Activated T-helper 17 cell treated with anti-CD3 and anti-CD28 coated beads, Interleukin-2, amount 50 U/mL, for 72 hours (primary cell): ENCODE measurements around the gene ARMH2. TPM values are rescaled to one million over a fixed set of nuclear protein-coding genes. Genes with fewer than 3 reads are reported as not detected.
"Not testable (repeated sequence)": the region's sequence is repeated elsewhere in the genome, so short reads cannot be mapped to it uniquely, and the experiment has no call there.

Experiments
- ATAC-seq: fragments of 150-1000 bp; cut with Tn5 transposase; replicated peaks from 2 replicates; pipeline ENCODE4 v1.10.0; 2021; ENCODE audit warnings: mild to moderate bottlenecking, moderate library complexity
- H3K27ac Mint-ChIP-seq: one replicate; pipeline ENCODE4 v1.8.0; 2022; ENCODE audit warnings: mixed read lengths
- H3K27me3 Mint-ChIP-seq: one replicate; pipeline ENCODE4 v1.8.0; 2022; ENCODE audit warnings: mixed read lengths
- H3K36me3 Mint-ChIP-seq: one replicate; pipeline ENCODE4 v1.8.0; 2022; ENCODE audit warnings: low read depth, mild to moderate bottlenecking, mixed read lengths
- H3K4me1 Mint-ChIP-seq: one replicate; pipeline ENCODE4 v1.8.0; 2022; ENCODE audit warnings: mixed read lengths
- H3K4me3 Mint-ChIP-seq: one replicate; pipeline ENCODE4 v1.8.0; 2022; ENCODE audit warnings: mild to moderate bottlenecking, mixed read lengths
- H3K9me3 Mint-ChIP-seq: one replicate; pipeline ENCODE4 v1.8.0; 2022; ENCODE audit warnings: mixed read lengths
- total RNA-seq, 2 donors: library from RNA; stranded (reverse); gene quantifications; one replicate each; pipeline ENCODE4 v1.2.3, GENCODE V29; 2022

ARMH2 gene
- total RNA-seq, 2 donors from 2014 or later: 0.43 to 0.45 TPM

DNA sequence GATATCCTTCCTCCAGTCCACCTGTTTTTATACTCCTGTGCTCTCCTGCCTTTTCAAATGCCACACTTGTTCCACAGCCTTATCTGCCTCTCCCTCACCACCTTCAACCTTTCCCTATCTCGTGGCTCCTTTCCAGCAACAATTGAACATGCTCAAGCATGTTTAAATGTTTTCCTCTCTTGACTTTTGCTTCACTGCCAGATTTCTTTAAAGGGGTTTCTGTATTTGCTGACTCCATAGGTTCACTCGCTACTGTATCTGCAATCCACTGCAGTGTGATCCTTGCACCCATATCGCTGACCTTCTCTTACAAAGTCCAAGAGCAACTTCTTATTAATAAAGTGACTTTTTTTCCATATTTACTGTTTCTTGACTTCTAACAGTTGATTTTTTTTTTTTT, 35.1 kb downstream of the ARMH2 start:
- ATAC-seq: no peak
- Mint-ChIP-seq H3K27me3 (no peaks in the 10 kb centered on the region), H3K4me3 (no peak overlapping the region), H3K9me3 (no peaks in the 10 kb centered on the region), H3K27ac (no peak overlapping the region), H3K36me3 (no peaks in the 10 kb centered on the region), H3K4me1 (no peaks in the 10 kb centered on the region)

DNA sequence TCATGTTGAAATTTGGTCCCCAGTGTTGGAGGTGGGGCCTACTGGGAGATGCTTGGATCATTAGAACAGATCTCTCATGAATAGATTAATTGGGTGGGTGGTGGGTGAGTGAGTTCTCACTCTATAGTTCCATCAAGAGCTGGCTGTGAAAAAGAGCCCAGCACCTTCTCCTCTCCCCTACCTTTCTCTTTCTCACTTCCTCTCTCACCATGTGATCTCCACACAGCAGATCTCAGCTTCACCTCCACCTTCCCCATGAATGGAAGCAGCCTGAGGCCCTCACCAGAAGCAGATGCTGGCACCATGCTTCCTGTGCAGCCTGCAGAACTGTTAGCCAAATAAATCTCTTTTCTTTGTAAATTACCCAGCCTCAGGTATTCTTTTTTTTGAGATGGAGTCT, 36.9 kb downstream of the ARMH2 start:
- no peaks in the 10 kb centered on the region for H3K27me3 Mint-ChIP-seq
- H3K36me3 Mint-ChIP-seq: no peaks in the 10 kb centered on the region
- no peak overlapping the region for H3K27ac Mint-ChIP-seq
- no peak overlapping the region for H3K4me3 Mint-ChIP-seq
- no peaks in the 10 kb centered on the region for H3K9me3 Mint-ChIP-seq
- no peak for ATAC-seq
- no peaks in the 10 kb centered on the region for H3K4me1 Mint-ChIP-seq

DNA sequence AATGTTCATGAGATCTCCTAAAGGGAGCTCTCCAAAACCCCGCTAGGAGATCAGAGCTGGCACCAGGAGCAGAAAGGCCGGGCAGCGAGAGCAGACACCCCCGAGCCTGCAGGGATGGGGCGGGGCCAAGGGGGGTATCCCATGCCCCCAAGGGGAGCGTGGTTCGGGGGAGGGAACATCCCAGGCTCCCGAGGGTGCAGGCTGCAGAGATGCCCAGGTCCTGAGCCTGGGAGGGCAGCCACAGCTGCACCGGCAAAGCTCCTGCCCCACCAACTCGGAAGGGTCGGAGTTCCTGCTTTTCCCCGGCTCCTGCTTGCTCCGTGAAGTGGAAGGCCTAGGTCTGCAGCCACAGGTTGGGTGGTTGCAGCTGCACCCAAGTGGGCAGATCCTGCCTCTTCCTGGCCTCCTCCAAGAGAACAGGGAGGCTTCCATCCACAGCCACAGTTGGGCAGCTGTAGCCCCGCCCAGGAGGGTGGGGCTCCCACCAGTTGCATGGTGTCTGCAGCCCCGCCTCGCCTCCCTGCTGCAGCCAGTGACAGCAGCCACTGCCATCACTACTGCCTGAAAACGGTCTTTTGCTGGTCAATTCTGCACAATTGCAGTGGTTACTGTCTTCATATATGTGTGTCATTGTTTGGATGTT, 37.4 kb downstream of the ARMH2 start:
- Mint-ChIP-seq H3K36me3 (no peaks in the 10 kb centered on the region), H3K4me1 (no peaks in the 10 kb centered on the region), H3K4me3 (no peak overlapping the region), H3K9me3 (no peaks in the 10 kb centered on the region), H3K27me3 (no peaks in the 10 kb centered on the region), H3K27ac (no peak overlapping the region)
- peak; percentile 52 for ATAC-seq

DNA sequence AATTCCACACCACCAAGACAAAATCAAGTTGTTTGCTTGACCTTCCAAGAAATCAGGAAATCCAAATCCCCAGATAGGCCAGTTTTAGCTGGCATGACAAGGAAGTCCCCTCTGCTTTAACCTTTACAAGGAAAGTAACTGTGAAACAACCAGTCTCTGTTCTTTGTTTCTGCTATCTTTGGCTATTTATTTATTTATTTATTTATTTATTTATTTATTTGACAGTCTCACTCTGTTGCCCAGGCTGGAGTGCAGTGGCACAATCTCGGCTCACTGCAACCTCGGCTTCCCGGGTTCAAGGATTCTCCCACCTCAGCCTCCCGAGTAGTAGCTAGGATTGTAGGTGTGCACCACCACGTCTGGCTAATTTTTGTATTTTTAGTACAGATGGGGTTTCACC, 38.5 kb downstream of the ARMH2 start:
- H3K36me3 Mint-ChIP-seq: no peaks in the 10 kb centered on the region
- no peaks in the 10 kb centered on the region for H3K27me3 Mint-ChIP-seq
- H3K9me3 Mint-ChIP-seq: no peaks in the 10 kb centered on the region
- ATAC-seq: no peak
- no peaks in the 10 kb centered on the region for H3K4me1 Mint-ChIP-seq
- H3K4me3 Mint-ChIP-seq: no peak overlapping the region
- H3K27ac Mint-ChIP-seq: no peak overlapping the region

DNA sequence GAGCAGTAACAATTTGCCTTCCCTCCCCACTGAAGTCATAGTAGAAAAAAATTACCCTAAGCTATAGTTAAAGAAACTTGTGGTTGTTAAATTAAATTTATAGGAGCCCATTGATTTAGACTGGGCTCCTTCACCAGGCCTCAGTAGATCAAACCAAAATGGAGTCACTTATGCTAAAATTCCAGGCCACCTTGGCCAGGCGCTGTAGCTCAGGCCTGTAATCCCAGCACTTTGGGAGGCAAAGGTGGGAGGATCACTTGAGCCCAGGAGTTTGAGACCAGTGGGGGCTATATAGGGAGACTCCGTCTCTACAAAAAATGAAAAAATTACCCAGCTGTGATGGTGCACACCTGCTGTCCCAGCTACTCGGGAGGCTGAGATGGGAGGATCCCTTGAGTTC, 39.0 kb downstream of the ARMH2 start:
- Mint-ChIP-seq H3K27me3 (no peaks in the 10 kb centered on the region), H3K27ac (no peak overlapping the region), H3K9me3 (no peaks in the 10 kb centered on the region), H3K4me3 (no peak overlapping the region), H3K36me3 (no peaks in the 10 kb centered on the region), H3K4me1 (no peaks in the 10 kb centered on the region)
- no peak for ATAC-seq

DNA sequence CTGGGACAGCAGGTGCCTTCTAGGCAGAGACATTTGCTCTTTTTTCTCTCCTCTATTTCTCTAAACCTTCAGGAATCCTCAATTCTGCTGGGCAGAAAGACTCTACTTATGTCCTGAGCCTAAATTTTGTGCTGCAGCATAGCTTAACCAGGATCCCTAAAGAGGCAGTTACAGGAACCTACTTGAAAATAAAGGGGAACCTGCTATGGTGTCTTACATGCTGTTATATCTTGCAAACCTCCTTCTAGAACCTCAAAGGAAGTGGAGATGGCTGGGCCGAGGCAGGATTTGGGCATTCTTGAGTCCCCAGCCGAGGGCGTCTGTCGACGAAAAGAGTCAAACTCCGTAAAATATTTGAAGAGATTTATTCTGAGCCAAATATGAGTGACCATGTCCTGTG, 41.1 kb downstream of the ARMH2 start:
- H3K9me3 Mint-ChIP-seq: no peaks in the 10 kb centered on the region
- no peaks in the 10 kb centered on the region for H3K36me3 Mint-ChIP-seq
- no peaks in the 10 kb centered on the region for H3K27me3 Mint-ChIP-seq

DNA sequence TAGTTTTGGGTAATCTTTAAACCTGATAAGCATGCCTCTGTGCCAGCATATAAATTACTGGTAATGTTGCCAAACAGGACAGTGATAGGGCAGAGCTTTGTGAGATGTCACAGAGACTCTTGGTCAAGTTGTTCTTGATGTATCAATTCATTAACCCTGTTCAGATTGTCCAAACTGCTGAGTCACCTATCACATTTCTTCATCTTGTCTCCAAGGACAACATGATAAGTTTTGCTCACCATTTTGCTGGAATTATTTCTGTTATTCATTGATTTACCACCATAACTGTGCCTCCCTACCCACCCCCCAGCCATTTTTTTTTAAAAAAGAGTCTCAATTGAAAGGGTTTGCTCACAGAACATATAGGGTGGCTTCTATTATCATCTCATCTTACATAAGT, 43.4 kb downstream of the ARMH2 start:
- no peaks in the 10 kb centered on the region for H3K27me3 Mint-ChIP-seq
- no peak for ATAC-seq
- H3K4me3 Mint-ChIP-seq: no peak overlapping the region
- no peaks in the 10 kb centered on the region for H3K9me3 Mint-ChIP-seq
- no peaks in the 10 kb centered on the region for H3K4me1 Mint-ChIP-seq
- no peaks in the 10 kb centered on the region for H3K36me3 Mint-ChIP-seq
- H3K27ac Mint-ChIP-seq: no peak overlapping the region

More for the DNA sequence above, 41.1 kb downstream of the ARMH2 start:
- Mint-ChIP-seq H3K27ac (no peak overlapping the region), H3K4me3 (no peak overlapping the region), H3K4me1 (no peaks in the 10 kb centered on the region)
- no peak for ATAC-seq

DNA sequence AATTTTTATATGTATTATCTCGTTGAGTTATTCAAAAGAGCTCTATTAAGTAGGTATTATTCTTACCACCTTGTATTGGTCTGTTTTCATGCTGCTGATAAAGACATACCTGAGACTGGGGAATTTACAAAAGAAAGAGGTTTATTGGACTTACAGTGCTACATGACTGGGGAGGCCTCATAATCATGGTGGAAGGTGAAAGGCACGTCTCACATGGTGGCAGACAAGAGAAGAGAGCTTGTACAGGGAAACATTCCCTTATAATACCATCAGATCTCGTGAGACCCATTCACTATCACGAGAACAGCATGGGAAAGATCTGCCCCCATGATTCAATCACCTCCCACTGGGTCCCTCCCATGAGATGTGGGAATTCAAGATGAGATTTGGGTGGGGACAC, 44.3 kb downstream of the ARMH2 start:
- H3K4me1 Mint-ChIP-seq, H3K27me3 Mint-ChIP-seq, ATAC-seq, H3K36me3 Mint-ChIP-seq, H3K4me3 Mint-ChIP-seq, H3K9me3 Mint-ChIP-seq, H3K27ac Mint-ChIP-seq: not testable (repeated sequence)

DNA sequence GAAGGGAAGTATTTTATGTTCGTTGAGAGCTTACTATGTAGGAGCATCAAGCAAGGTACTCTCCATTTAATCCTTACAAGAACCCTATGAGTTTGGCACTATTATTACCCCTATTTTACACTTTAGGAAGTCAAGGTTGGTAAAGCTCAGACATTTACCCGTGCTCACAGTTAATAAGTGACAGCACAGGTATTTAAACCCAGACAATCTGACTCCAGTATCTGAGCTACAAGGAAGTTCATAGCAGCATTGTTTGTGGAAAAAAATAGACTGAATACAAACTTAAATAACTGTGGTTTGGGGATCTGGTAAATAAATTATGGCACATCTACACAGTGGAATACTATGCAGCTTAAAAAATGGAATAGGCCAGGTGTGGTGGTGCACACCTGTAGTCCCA, 45.2 kb downstream of the ARMH2 start:
- Mint-ChIP-seq H3K27ac (no peak overlapping the region), H3K9me3 (no peaks in the 10 kb centered on the region), H3K36me3 (no peaks in the 10 kb centered on the region), H3K27me3 (peaks cover 8% of the 10 kb centered on the region), H3K4me3 (no peak overlapping the region), H3K4me1 (no peaks in the 10 kb centered on the region)
- ATAC-seq: no peak

DNA sequence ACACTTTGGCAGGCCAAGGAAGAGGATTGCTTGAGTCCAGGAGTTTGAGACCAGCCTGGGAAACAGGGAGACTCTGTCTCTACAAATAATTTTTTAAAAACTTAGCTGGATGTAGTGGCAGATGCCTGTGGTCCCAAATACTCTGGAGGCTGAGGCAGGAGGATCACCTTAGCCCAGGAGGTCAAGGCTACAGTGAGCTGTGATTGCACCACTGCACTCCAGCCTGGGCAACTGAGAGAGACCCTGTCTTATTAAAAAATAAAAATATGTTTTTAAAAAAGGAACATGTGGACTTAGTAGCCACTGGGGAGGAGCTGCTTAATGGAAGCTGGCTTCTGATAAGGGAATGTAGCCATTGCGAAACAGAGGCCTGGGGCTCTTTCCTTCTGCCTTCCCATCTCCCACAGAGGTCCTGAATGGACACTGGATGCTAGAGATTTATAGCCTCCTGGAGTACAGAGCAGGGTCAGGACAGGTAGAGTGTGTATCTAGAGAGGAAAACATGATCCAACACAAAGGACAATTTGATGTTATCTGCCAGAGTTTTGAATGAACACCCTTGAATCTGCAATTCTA, 45.7 kb downstream of the ARMH2 start:
- Mint-ChIP-seq H3K4me3 (no peak overlapping the region), H3K9me3 (no peaks in the 10 kb centered on the region), H3K4me1 (no peaks in the 10 kb centered on the region), H3K27me3 (peaks cover 8% of the 10 kb centered on the region), H3K27ac (no peak overlapping the region), H3K36me3 (no peaks in the 10 kb centered on the region)
- ATAC-seq: no peak

DNA sequence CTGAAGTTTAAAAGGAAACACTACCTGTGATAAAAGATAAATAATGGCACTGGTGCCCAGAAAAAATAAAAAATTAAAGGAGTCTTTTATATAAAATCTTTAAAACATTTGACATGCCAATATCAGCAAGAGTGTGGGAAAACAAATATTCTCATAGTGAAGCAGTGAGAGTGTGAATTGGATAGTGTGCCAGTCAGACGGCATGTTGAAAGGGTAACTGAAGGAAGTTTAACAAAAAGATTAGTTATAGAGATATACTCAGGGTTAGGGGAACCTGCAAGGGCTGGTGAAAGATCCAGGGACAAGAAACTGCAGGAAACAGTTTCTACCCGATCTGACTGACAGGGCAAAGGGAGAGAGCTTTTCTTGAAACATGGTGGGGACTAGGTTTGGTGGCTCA, 46.2 kb downstream of the ARMH2 start:
- no peaks in the 10 kb centered on the region for H3K4me1 Mint-ChIP-seq
- no peak overlapping the region for H3K27ac Mint-ChIP-seq
- H3K36me3 Mint-ChIP-seq: no peaks in the 10 kb centered on the region
- H3K9me3 Mint-ChIP-seq: no peaks in the 10 kb centered on the region
- H3K27me3 Mint-ChIP-seq: peaks cover 8% of the 10 kb centered on the region
- no peak for ATAC-seq
- H3K4me3 Mint-ChIP-seq: no peak overlapping the region

DNA sequence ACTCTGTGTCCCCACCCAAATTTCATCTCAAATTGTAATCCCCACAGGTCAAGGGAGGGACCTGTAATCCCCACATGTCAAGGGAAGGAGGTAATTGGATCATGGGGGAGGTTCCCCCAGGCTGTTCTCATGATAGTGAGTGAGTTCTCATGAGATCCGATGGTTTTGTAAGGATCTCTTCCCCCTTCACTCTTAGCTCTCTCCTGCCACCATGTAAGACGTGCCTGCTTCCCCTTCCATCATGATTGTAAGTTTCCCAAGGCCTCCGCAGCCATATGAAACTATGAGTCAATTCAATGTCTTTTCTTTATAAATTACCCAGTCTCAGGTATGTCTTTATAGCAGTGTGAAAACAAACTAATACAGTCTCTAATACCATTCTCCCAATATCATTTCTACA, 47.8 kb downstream of the ARMH2 start:
- ATAC-seq: not testable (repeated sequence)

DNA sequence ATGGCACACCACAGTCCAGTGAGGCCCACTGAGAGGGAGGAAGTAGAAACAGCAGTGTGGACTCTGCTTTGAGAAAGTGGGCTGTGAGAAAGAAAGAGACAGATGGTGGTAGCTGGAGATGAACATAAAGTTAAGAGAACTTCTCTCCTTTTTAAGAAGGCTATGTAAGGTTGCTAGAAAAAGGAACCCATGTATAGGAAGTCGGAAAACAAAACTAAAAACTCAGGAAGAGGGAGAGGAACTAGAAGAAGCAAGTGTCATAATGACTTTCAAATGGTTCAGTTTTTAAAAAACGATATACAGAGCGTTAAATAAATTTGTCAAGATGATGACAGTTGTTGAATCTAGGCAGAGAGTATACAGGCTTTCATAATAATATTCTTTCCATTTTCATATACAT, 49.4 kb downstream of the ARMH2 start:
- Mint-ChIP-seq H3K27me3 (peaks cover 8% of the 10 kb centered on the region), H3K4me3 (no peak overlapping the region), H3K36me3 (no peaks in the 10 kb centered on the region), H3K27ac (no peak overlapping the region), H3K9me3 (no peaks in the 10 kb centered on the region), H3K4me1 (no peaks in the 10 kb centered on the region)
- ATAC-seq: no peak

More for the DNA sequence above, 47.8 kb downstream of the ARMH2 start:
- Mint-ChIP-seq H3K4me3 (peak overlapping the region; percentile 0), H3K27ac (peak overlapping the region; percentile 39)
- not testable (repeated sequence) for H3K27me3 Mint-ChIP-seq, H3K36me3 Mint-ChIP-seq, H3K9me3 Mint-ChIP-seq, H3K4me1 Mint-ChIP-seq
